Measurements from ENCODE around the gene CFP.

The CFP gene

GRCh38 chrX:47659421-47659726, 29.6 kb upstream of the CFP start:
- H3K4me3 ChIP-seq (ENCODE audit: low read length): peak overlapping the region; percentile 77
- no peak for TF ChIP-seq CTCF (IDR thresholded peaks at IDR 0.05; ENCODE audit: insufficient read depth, low read depth, low read length, missing control alignments)
- no peak for DNase-seq (ENCODE audit: low read depth)

GRCh38 chrX:47658684-47659420, 29.1 kb upstream of the CFP start, which contains the start of gene UXT:
UXT (minus strand) TSS chrX:47659180; CDS start chrX:47658927, 253 bp downstream.
- peak within 1 kb of the TSS; percentile 77 for H3K4me3 ChIP-seq (ENCODE audit: low read length)
- TF ChIP-seq CTCF (IDR thresholded peaks at IDR 0.05; ENCODE audit: insufficient read depth, low read depth, low read length, missing control alignments): no peak
- peak; percentile 94 for DNase-seq (ENCODE audit: low read depth)

GRCh38 chrX:47658301-47658683, 28.6 kb upstream of the CFP start:
- TF ChIP-seq CTCF (IDR thresholded peaks at IDR 0.05; ENCODE audit: insufficient read depth, low read depth, low read length, missing control alignments): no peak
- DNase-seq (ENCODE audit: low read depth): no peak
- peak overlapping the region; percentile 77 for H3K4me3 ChIP-seq (ENCODE audit: low read length)

- no peak for TF ChIP-seq CTCF (IDR thresholded peaks at IDR 0.05; ENCODE audit: insufficient read depth, low read depth, low read length, missing control alignments)
- H3K4me3 ChIP-seq (ENCODE audit: low read length): peak overlapping the region; percentile 46
- DNase-seq (ENCODE audit: low read depth): no peak
These were observed 21.5 kb upstream of the CFP start for GRCh38 chrX:47651043-47651905.

- no peak for TF ChIP-seq CTCF (IDR thresholded peaks at IDR 0.05; ENCODE audit: insufficient read depth, low read depth, low read length, missing control alignments)
- peak; percentile 97 for DNase-seq (ENCODE audit: low read depth)
- peak within 1 kb of the TSS; percentile 65 for H3K4me3 ChIP-seq (ENCODE audit: low read length)
These were observed 20.7 kb upstream of the CFP start, which contains the start of gene ELK1 for GRCh38 chrX:47650164-47651042. ELK1 (minus strand) TSS chrX:47650563; CDS start chrX:47641441, 9,122 bp downstream.

- peak overlapping the region; percentile 65 for H3K4me3 ChIP-seq (ENCODE audit: low read length)
- TF ChIP-seq CTCF (IDR thresholded peaks at IDR 0.05; ENCODE audit: insufficient read depth, low read depth, low read length, missing control alignments): no peak
- no peak for DNase-seq (ENCODE audit: low read depth)
These were observed 20.0 kb upstream of the CFP start for GRCh38 chrX:47649781-47650163.

All from epithelial cell of esophagus (primary cell).